ENCODE measurements around the gene HTT.
A peak's percentile ranks its signal among the peaks of the same experiment; 100 is the strongest.

The HTT gene

DNA sequence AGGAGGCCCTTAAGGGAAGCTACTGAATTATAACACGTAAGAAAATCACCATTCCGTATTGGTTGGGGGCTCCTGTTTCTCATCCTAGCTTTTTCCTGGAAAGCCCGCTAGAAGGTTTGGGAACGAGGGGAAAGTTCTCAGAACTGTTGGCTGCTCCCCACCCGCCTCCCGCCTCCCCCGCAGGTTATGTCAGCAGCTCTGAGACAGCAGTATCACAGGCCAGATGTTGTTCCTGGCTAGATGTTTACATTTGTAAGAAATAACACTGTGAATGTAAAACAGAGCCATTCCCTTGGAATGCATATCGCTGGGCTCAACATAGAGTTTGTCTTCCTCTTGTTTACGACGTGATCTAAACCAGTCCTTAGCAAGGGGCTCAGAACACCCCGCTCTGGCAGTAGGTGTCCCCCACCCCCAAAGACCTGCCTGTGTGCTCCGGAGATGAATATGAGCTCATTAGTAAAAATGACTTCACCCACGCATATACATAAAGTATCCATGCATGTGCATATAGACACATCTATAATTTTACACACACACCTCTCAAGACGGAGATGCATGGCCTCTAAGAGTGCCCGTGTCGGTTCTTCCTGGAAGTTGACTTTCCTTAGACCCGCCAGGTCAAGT, 167.5 kb downstream of the HTT start:
- H3K27me3 ChIP-seq (replicated peaks; ENCODE audit: control insufficient read depth, insufficient read depth, low read length): no peaks in the 10 kb centered on the region
- no peaks in the 10 kb centered on the region for H3K9me3 ChIP-seq (ENCODE audit: control insufficient read depth, low read length)
- H3K4me3 ChIP-seq (ENCODE audit: low read length): no peak overlapping the region
- peak; percentile 82 for DNase-seq (ENCODE audit: low read depth)
- H3K9ac ChIP-seq (ENCODE audit: low read length): no peak overlapping the region
- H3K4me1 ChIP-seq (ENCODE audit: control insufficient read depth, insufficient read depth, low read length): peaks cover 10% of the 10 kb centered on the region
- peaks cover 33% of the 10 kb centered on the region for H3K36me3 ChIP-seq (ENCODE audit: control insufficient read depth, insufficient read depth, low read length, severe bottlenecking)

DNA sequence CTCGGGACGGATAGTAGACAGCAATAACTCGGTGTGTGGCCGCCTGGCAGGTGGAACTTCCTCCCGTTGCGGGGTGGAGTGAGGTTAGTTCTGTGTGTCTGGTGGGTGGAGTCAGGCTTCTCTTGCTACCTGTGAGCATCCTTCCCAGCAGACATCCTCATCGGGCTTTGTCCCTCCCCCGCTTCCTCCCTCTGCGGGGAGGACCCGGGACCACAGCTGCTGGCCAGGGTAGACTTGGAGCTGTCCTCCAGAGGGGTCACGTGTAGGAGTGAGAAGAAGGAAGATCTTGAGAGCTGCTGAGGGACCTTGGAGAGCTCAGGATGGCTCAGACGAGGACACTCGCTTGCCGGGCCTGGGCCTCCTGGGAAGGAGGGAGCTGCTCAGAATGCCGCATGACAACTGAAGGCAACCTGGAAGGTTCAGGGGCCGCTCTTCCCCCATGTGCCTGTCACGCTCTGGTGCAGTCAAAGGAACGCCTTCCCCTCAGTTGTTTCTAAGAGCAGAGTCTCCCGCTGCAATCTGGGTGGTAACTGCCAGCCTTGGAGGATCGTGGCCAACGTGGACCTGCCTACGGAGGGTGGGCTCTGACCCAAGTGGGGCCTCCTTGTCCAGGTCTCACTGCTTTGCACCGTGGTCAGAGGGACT, 168.8 kb downstream of the HTT start:
- Histone ChIP-seq H3K4me3 (ENCODE audit: low read length) (no peak overlapping the region), H3K4me1 (ENCODE audit: control insufficient read depth, insufficient read depth, low read length) (peaks cover 10% of the 10 kb centered on the region), H3K36me3 (ENCODE audit: control insufficient read depth, insufficient read depth, low read length, severe bottlenecking) (peaks cover 26% of the 10 kb centered on the region), H3K9ac (ENCODE audit: low read length) (no peak overlapping the region), H3K27me3 (replicated peaks; ENCODE audit: control insufficient read depth, insufficient read depth, low read length) (no peaks in the 10 kb centered on the region), H3K9me3 (ENCODE audit: control insufficient read depth, low read length) (no peaks in the 10 kb centered on the region)
- no peak for DNase-seq (ENCODE audit: low read depth)

DNA sequence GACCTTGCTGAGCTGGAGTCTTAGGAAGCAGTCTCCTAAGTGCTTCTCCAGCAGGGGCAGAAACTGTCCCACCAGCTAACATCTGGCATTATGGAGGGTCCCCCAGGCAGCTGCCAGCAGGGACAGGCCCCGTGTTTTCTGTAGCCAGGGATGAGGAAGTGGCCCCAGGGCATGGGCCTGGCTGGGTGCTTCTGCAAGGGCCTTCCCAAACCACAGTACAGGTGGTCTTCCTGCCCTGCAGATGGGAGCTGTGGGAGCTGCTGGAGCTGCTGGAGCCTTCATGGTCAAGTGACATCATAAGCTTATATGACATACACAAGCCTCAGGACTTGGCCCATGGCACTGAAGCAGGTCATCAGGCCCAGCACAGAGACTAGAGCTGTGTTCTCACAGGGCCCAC, 169.5 kb downstream of the HTT start:
- no peaks in the 10 kb centered on the region for H3K27me3 ChIP-seq (replicated peaks; ENCODE audit: control insufficient read depth, insufficient read depth, low read length)
- no peak overlapping the region for H3K4me3 ChIP-seq (ENCODE audit: low read length)
- H3K4me1 ChIP-seq (ENCODE audit: control insufficient read depth, insufficient read depth, low read length): peaks cover 10% of the 10 kb centered on the region
- H3K9ac ChIP-seq (ENCODE audit: low read length): no peak overlapping the region
- DNase-seq (ENCODE audit: low read depth): no peak
- no peaks in the 10 kb centered on the region for H3K9me3 ChIP-seq (ENCODE audit: control insufficient read depth, low read length)
- H3K36me3 ChIP-seq (ENCODE audit: control insufficient read depth, insufficient read depth, low read length, severe bottlenecking): peaks cover 24% of the 10 kb centered on the region

DNA sequence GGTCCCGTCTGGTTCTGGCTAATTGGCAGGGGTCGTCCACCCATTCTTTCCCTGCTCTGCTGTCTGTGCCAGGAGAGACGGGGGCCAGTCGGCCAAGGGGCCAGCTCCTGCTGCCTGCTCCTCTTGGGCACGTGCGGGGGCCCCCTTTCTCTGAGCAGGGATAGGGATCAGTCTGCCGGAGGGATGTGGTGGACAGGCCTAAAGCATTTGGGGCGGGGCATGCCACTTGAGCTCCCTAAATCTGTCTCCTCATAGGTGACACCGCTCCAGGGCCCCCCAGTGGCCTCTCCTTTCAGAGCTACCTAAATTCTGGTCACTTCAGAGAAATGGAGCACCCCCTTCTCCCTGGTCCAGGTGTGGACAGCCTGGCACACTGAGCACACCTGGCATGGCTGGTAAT, 170.3 kb downstream of the HTT start:
- H3K4me1 ChIP-seq (ENCODE audit: control insufficient read depth, insufficient read depth, low read length): peaks cover 10% of the 10 kb centered on the region
- no peak overlapping the region for H3K4me3 ChIP-seq (ENCODE audit: low read length)
- no peaks in the 10 kb centered on the region for H3K9me3 ChIP-seq (ENCODE audit: control insufficient read depth, low read length)
- H3K9ac ChIP-seq (ENCODE audit: low read length): no peak overlapping the region
- H3K36me3 ChIP-seq (ENCODE audit: control insufficient read depth, insufficient read depth, low read length, severe bottlenecking): peaks cover 17% of the 10 kb centered on the region
- DNase-seq (ENCODE audit: low read depth): no peak
- no peaks in the 10 kb centered on the region for H3K27me3 ChIP-seq (replicated peaks; ENCODE audit: control insufficient read depth, insufficient read depth, low read length)

DNA sequence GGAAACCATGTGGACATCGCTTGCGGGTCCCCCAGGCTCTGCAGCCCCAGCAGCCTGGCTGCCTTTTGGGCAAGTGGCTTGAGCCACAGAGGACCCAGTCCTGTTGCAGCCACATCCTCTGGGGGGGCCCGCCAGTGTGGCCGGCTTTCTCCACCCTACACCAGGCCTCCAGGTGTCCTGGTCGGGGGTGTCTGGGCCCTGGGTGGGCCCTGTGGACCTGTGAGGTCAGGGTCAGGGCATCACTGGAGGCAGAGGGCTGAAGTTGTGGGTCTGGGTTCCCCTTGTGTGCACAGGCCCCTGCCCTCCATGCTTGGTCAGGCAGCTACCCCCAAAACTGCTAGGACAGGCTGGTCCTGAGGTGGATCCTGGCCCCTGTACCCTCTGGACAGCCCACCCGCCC, 171.2 kb downstream of the HTT start:
- no peaks in the 10 kb centered on the region for H3K9me3 ChIP-seq (ENCODE audit: control insufficient read depth, low read length)
- no peak overlapping the region for H3K9ac ChIP-seq (ENCODE audit: low read length)
- DNase-seq (ENCODE audit: low read depth): no peak
- no peak overlapping the region for H3K4me3 ChIP-seq (ENCODE audit: low read length)
- peaks cover 7% of the 10 kb centered on the region for H3K36me3 ChIP-seq (ENCODE audit: control insufficient read depth, insufficient read depth, low read length, severe bottlenecking)
- no peaks in the 10 kb centered on the region for H3K27me3 ChIP-seq (replicated peaks; ENCODE audit: control insufficient read depth, insufficient read depth, low read length)
- peaks cover 10% of the 10 kb centered on the region for H3K4me1 ChIP-seq (ENCODE audit: control insufficient read depth, insufficient read depth, low read length)

DNA sequence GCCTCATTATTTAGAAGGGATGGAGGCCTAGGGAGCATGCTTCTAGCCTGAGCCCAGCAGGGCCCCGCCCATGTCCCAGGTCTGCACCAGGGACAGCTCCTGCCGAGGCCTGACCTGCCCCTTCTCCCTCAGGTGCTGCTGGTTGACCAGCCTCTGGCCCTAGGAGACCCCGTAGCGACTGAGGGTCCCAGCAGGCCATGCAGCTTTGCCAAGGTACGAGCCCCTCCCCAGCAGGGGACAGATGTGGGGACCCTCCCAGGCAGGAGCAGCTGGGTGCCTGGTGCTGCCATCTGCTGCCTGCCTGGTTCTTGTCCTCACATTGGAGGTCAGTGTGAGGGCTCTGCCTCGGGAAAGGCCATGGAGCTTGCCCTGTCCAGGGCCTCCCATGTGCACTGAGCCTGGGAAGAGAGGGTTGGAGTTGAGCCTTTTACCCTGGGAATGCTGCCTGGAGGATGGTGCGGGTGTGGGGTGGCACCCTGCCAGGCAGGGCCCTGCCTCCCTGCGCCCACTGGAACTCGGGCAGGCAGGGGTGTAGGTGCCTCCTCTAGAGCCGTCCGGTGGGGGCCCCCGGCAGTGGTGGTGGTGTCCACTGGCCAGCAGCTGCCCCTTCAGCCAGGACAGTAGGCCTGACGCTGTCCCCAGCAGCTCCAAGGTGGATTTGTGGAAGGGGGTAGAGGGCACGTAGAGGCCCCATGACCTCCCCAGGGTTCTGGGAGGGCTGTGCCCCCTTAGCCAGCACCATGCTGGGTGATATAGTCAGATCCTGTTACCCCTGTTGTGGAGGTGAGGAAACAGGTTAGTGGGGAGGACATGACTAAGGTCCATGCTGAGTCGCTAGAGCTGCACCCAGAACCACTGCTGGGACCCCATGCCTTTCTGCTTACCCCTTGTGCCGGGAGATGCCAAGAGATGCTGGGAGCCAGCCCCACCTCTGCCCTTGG, 172.2 kb downstream of the HTT start:
- no peak for DNase-seq (ENCODE audit: low read depth)
- Histone ChIP-seq H3K27me3 (replicated peaks; ENCODE audit: control insufficient read depth, insufficient read depth, low read length) (no peaks in the 10 kb centered on the region), H3K4me1 (ENCODE audit: control insufficient read depth, insufficient read depth, low read length) (peaks cover 5% of the 10 kb centered on the region)

DNA sequence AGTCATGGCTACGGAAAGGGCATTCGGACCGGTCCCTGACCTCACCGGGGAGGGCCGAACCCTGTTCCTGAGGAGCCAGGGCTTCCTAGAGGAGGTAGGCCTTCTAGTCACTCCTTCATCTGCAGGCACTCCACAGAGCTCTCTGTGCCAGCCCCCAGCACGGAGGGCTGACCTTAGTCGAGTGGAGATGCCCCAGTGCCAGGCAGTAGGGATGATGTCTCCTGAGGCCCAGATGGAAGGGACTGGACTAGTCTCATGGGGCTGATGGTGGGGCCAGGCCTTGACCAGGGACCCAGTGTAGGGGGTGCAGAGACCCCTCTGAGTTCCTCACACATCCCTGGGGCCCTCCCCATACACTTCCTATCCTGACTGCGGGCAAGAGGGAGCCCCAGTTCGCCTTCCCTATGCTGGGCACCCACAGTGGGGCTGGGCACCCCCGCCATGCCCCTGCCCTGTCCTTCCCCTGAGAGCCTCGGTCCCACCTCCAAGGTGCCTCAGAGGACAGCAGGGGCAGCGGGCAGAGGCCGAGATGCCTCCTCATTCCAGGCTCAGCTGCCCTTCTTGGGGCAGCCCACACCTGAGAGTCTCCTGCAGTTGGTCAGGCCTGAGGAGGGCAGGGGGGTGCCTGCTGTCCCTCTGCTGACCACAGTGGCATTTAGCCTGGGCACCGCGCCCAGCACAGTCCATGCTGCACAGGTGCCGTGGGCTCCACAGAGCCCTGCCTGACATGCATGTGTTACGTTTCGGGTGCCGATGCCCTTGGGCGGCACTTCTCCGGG, 173.1 kb downstream of the HTT start:
- Histone ChIP-seq H3K9me3 (ENCODE audit: control insufficient read depth, low read length) (no peaks in the 10 kb centered on the region), H3K27me3 (replicated peaks; ENCODE audit: control insufficient read depth, insufficient read depth, low read length) (no peaks in the 10 kb centered on the region), H3K4me1 (ENCODE audit: control insufficient read depth, insufficient read depth, low read length) (no peaks in the 10 kb centered on the region), H3K4me3 (ENCODE audit: low read length) (no peak overlapping the region), H3K36me3 (ENCODE audit: control insufficient read depth, insufficient read depth, low read length, severe bottlenecking) (no peaks in the 10 kb centered on the region), H3K9ac (ENCODE audit: low read length) (no peak overlapping the region)
- DNase-seq (ENCODE audit: low read depth): no peak

More for the DNA sequence above, 172.2 kb downstream of the HTT start:
- H3K9ac ChIP-seq (ENCODE audit: low read length): no peak overlapping the region
- no peaks in the 10 kb centered on the region for H3K9me3 ChIP-seq (ENCODE audit: control insufficient read depth, low read length)
- H3K4me3 ChIP-seq (ENCODE audit: low read length): no peak overlapping the region
- no peaks in the 10 kb centered on the region for H3K36me3 ChIP-seq (ENCODE audit: control insufficient read depth, insufficient read depth, low read length, severe bottlenecking)

DNA sequence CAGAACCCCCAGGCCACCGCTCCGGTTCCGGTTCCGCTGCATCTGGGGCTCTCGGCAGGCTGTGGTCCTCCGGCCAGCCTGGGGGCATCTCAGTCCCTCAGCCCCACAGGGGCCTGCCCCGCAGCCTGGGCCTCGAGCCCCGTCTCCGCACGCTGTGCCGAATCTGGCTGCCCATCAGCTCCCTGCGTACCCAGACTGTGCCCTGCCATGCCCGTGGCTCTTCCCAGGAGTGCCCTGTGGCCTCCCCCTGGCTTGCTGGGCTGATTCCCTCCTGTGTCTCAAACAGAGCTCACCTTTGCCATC, 173.6 kb downstream of the HTT start:
- no peak overlapping the region for H3K9ac ChIP-seq (ENCODE audit: low read length)
- no peak overlapping the region for H3K4me3 ChIP-seq (ENCODE audit: low read length)
- DNase-seq (ENCODE audit: low read depth): no peak
- H3K4me1 ChIP-seq (ENCODE audit: control insufficient read depth, insufficient read depth, low read length): no peaks in the 10 kb centered on the region
- H3K36me3 ChIP-seq (ENCODE audit: control insufficient read depth, insufficient read depth, low read length, severe bottlenecking): no peaks in the 10 kb centered on the region
- H3K9me3 ChIP-seq (ENCODE audit: control insufficient read depth, low read length): no peaks in the 10 kb centered on the region
- no peaks in the 10 kb centered on the region for H3K27me3 ChIP-seq (replicated peaks; ENCODE audit: control insufficient read depth, insufficient read depth, low read length)

DNA sequence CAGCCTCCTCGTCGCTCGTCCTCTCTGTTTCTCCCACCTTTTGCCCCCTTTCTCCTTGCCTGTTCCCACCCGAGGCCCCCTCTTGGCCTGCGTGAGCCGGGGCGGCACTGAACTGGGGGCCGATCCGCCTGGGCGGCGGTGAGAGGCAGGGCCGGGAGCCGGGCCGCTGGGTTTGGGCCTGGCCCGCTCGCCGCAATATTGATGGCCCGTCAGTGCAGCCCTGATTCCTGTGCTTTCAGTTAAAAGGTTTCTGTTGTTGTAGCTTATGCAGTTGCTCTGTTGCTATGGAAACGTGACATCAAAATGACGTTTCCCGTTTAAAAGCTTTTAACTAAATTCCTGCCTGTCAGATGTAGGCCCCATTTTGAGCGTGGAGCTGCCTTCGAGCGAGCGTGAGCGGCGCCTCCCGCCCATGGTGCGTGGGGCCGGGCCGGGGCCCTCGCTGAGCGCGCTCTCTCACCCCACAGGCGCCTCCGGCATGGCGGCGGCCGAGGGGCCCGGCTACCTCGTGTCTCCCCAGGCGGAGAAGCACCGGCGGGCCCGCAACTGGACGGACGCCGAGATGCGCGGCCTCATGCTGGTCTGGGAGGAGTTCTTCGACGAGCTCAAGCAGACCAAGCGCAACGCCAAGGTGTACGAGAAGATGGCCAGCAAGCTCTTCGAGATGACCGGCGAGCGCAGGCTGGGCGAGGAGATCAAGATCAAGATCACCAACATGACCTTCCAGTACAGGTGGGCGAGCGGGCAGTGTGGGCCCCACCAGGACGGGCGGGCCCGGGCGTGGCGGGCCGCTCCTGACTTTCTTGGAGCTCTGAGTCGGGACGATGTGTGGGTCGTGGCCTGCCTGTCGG, 174.6 kb downstream of the HTT start, which contains the start of gene MSANTD1:
Gene MSANTD1, plus strand, starts transcription at position 349 of the 851 bp plus-strand sequence. Its CDS starts 64 bp downstream, at position 413.
- Histone ChIP-seq H3K27me3 (replicated peaks; ENCODE audit: control insufficient read depth, insufficient read depth, low read length) (no peaks in the 10 kb centered on the region), H3K4me1 (ENCODE audit: control insufficient read depth, insufficient read depth, low read length) (no peaks in the 10 kb centered on the region), H3K9ac (ENCODE audit: low read length) (no peak within 1 kb of the TSS), H3K4me3 (ENCODE audit: low read length) (no peak within 1 kb of the TSS), H3K36me3 (ENCODE audit: control insufficient read depth, insufficient read depth, low read length, severe bottlenecking) (no peaks in the 10 kb centered on the region), H3K9me3 (ENCODE audit: control insufficient read depth, low read length) (no peaks in the 10 kb centered on the region)
- DNase-seq (ENCODE audit: low read depth): no peak

DNA sequence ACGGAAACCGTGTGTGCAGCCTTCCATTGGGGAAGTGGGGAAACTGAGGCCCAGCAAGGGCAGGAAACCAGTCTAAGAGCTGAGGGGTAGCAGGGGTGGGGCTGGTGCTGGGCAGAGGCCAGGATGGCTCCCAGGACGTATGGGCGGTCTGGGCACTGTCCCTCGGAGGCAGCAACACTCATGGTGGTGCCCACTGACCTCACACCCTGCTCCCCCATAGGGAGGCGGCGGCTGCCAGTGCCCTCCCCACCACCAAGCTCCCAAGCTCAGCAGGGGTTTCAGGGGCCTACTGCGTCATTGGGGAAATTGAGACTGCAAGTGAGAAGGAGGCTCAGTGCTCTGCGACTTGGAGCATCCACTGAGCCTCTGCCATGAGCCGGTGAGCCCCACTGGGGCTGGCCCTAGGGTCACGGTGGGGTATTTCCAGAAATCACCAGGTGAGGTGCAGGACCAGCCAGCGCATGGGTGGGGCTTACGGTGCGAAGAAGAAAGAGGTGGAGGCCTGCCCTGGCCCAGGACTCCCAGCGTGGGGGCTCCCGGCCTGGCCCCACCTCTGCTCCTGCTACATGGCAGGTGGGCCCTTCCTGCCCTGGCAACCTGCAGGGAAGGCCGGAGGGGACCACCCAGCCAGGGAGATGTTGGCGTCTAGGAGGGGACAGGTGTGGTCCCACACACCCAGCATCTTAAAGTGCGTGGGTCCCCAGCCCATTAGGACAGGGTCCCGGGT, 175.4 kb downstream of the HTT start:
- no peak for DNase-seq (ENCODE audit: low read depth)
- H3K4me3 ChIP-seq (ENCODE audit: low read length): no peak overlapping the region

More for the DNA sequence above, 175.4 kb downstream of the HTT start:
- Histone ChIP-seq H3K9ac (ENCODE audit: low read length) (no peak overlapping the region), H3K4me1 (ENCODE audit: control insufficient read depth, insufficient read depth, low read length) (no peaks in the 10 kb centered on the region), H3K36me3 (ENCODE audit: control insufficient read depth, insufficient read depth, low read length, severe bottlenecking) (no peaks in the 10 kb centered on the region), H3K27me3 (replicated peaks; ENCODE audit: control insufficient read depth, insufficient read depth, low read length) (no peaks in the 10 kb centered on the region), H3K9me3 (ENCODE audit: control insufficient read depth, low read length) (no peaks in the 10 kb centered on the region)
